HAP-1 (cell line): ENCODE results near the gene SMPD3.

Experiments
- DNase-seq, 2 experiments: peaks; one replicate each; pipeline ENCODE4 v3.0.0-alpha.2; 2016 to 2020; ENCODE audit warnings: low spot score in 2 of 2
- H3K27me3 ChIP-seq: fragments of 250-450 bp; sonication (Bioruptor Pico); 2 replicates; pipeline ENCODE4 v1.5.1; 2020; ENCODE audit warnings: low read depth, mild to moderate bottlenecking, moderate library complexity
- H3K36me3 ChIP-seq: fragments of 250-450 bp; sonication (Bioruptor Pico); replicated peaks from 2 replicates; pipeline ENCODE4 v1.5.1; 2020; ENCODE audit warnings: mild to moderate bottlenecking
- H3K4me1 ChIP-seq: fragments of 250-450 bp; sonication (Bioruptor Pico); 2 replicates; pipeline ENCODE4 v1.5.1; 2020; ENCODE audit warnings: mild to moderate bottlenecking
- H3K4me3 ChIP-seq: fragments of 250-450 bp; sonication (Bioruptor Pico); 2 replicates; pipeline ENCODE4 v1.5.1; 2020; ENCODE audit warnings: mild to moderate bottlenecking, moderate library complexity
- H3K9me3 ChIP-seq: fragments of 250-450 bp; sonication (Bioruptor Pico); 2 replicates; pipeline ENCODE4 v1.5.1; 2020; ENCODE audit warnings: mild to moderate bottlenecking, moderate library complexity
- in situ Hi-C: fragments of 300-500 bp; cut with MboI; formaldehyde crosslinking; loops from 3 replicates; pipeline ENCODE4 v1.14.3; 2020; ENCODE audit warnings: low sequenced_read_pairs, inconsistent platforms, mixed read lengths

Gene SMPD3

DNA sequence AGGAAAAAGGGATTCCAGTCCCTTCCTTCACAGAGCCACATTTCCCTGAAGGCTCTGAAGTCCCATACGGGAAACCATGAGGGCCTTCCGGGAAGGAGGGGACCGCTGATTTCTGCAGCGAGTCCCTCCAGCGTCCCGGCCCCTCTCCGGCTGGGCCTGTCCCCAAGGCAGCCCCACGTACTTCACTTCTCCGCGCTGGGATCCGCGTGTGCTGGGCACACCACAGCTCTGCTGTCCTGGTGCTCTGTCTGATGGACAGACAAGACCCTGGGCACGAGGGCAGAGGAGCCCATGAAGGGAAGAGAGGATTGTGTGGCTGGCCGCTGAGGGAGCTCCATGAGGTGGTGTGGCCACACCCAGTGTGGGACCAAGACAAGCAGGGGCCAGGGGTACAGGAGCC, 80.4 kb downstream of the SMPD3 start:
- no peak overlapping the region for H3K4me3 ChIP-seq
- H3K36me3 ChIP-seq = no peaks in the 10 kb centered on the region
- DNase-seq = no peak
- in situ Hi-C loops = no loop called here
- no peaks in the 10 kb centered on the region for H3K9me3 ChIP-seq
- H3K4me1 ChIP-seq = no peaks in the 10 kb centered on the region
- H3K27me3 ChIP-seq = no peaks in the 10 kb centered on the region

DNA sequence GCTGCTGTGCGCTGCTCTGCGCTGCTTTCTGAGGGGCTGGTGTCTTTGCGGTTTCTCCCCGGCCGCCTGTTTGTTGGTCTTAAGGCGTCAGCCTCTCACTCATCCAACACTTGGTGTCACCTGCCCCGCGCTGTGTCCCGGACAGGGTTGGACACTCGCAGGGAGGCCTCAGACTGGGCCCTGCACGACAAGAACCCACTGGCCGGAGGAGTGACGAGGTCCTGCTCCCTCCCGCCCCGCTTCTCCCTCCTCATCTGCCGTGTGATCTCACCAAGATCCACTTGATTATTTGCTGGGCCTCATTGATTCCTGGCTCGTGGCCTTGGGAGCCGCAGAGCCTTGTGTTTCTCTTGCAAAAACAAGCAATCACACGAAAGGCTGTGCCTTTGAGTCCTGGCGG, 80.9 kb downstream of the SMPD3 start:
- H3K36me3 ChIP-seq = no peaks in the 10 kb centered on the region
- no peak for DNase-seq
- H3K4me1 ChIP-seq = no peaks in the 10 kb centered on the region
- H3K4me3 ChIP-seq = no peak overlapping the region
- in situ Hi-C loops = no loop called here
- no peaks in the 10 kb centered on the region for H3K27me3 ChIP-seq
- H3K9me3 ChIP-seq = no peaks in the 10 kb centered on the region

DNA sequence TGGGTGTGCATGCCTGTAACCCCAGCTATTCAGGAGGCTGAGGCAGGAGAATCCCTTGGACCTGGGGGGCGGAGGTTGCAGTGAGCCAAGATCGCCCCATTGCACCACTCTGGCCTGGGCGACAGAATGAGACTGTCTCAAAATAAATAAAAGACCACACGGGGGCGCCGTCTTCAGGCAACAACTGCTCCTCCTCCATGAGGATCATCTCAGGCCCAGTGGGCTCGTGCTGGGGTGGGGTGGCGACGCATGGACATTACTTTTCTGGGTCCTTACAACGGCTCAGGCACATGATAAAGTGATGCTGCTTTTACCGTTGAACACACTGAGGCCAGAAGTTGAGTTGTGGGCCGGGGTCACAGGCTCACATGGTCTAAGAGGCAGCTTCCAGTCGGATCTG, 81.3 kb downstream of the SMPD3 start:
- in situ Hi-C loops = no loop called here
- peak; percentile 12 to 80 for DNase-seq
- H3K9me3 ChIP-seq = no peaks in the 10 kb centered on the region
- H3K4me1 ChIP-seq = no peaks in the 10 kb centered on the region
- no peak overlapping the region for H3K4me3 ChIP-seq
- H3K36me3 ChIP-seq = no peaks in the 10 kb centered on the region
- no peaks in the 10 kb centered on the region for H3K27me3 ChIP-seq

DNA sequence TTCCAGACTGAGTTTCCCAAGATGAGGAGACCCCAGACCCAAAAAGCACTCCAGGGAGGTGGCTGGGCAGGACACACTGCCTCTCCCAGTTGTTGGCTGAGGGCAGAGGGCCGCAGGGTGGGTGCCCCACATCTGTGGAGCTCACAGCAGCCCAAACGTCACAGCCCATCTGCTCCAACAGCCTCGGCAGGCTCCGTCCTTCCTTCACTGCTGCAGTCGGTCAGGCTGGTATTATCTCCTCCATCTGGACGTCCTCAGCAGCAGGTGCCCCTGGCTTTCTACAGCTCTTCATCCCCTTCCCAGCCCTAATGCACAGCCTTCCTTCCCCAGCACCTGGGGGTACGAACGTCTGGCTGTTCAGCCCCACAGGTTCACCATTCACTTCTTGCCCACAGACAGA, 82.2 kb downstream of the SMPD3 start:
- in situ Hi-C loops = no loop called here
- H3K9me3 ChIP-seq = no peaks in the 10 kb centered on the region
- no peaks in the 10 kb centered on the region for H3K36me3 ChIP-seq
- no peaks in the 10 kb centered on the region for H3K4me1 ChIP-seq
- H3K27me3 ChIP-seq = no peaks in the 10 kb centered on the region
- no peak overlapping the region for H3K4me3 ChIP-seq
- DNase-seq = no peak

DNA sequence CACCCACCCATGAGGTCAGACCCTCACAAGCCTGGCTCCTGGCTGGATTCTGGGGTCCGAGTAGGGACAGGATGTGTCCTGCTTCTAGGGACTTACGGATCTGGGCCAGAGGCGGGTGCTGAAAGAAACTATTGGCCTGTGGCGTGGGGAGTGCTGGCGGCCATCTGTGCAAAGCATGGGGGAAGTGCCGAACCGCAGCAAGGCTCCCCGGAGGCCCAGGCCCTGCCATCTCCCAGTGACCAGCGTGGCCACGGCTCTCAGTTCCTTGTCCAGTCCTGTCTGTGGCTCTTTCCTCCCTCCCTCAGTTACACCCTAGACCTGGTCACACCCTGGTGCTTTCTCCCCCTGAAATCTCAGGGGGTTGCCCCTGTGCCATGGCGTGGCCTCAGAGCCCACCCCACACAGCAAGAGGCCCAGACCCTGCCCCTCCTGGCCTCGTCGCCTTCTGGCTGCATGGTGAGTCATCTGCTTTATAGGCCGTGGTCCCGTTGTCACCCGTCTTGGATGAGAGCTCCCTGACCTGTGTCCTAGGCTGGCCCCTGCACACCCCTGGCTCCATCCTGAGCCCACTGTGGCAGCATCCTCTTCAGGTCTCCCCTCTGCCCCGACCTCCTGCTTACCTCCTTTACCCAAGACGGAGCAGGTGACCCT, 83.0 kb downstream of the SMPD3 start:
- Histone ChIP-seq H3K4me1 (no peaks in the 10 kb centered on the region), H3K4me3 (no peak overlapping the region)

DNA sequence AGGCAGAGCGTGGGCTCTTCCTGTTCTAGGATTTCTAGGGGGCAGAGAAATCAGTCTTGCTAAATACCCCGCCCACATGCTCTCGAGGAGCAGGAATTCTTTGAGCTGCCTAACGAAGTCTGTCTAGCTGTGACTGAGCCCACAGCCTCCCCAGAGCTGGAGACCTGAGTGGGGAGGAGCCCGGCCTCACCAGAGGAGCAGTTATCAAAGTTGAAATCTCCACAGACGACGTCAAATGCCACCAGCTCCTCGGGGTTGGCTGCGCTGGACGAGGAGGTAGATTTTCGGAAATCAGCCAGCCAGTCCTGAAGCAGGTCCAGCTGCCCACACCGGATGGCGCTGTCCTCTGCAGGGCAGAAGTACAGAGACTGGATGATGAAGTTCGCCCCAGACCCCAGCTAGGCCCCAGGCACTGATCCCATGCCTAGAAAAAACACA, 83.7 kb downstream of the SMPD3 start:
- Histone ChIP-seq H3K9me3 (no peaks in the 10 kb centered on the region), H3K36me3 (no peaks in the 10 kb centered on the region), H3K4me1 (no peaks in the 10 kb centered on the region), H3K27me3 (no peaks in the 10 kb centered on the region), H3K4me3 (no peak overlapping the region)
- in situ Hi-C loops = no loop called here
- DNase-seq = no peak

More for the DNA sequence above, 83.0 kb downstream of the SMPD3 start:
- Histone ChIP-seq H3K9me3 (no peaks in the 10 kb centered on the region), H3K36me3 (no peaks in the 10 kb centered on the region), H3K27me3 (no peaks in the 10 kb centered on the region)
- no peak for DNase-seq
- in situ Hi-C loops = no loop called here

DNA sequence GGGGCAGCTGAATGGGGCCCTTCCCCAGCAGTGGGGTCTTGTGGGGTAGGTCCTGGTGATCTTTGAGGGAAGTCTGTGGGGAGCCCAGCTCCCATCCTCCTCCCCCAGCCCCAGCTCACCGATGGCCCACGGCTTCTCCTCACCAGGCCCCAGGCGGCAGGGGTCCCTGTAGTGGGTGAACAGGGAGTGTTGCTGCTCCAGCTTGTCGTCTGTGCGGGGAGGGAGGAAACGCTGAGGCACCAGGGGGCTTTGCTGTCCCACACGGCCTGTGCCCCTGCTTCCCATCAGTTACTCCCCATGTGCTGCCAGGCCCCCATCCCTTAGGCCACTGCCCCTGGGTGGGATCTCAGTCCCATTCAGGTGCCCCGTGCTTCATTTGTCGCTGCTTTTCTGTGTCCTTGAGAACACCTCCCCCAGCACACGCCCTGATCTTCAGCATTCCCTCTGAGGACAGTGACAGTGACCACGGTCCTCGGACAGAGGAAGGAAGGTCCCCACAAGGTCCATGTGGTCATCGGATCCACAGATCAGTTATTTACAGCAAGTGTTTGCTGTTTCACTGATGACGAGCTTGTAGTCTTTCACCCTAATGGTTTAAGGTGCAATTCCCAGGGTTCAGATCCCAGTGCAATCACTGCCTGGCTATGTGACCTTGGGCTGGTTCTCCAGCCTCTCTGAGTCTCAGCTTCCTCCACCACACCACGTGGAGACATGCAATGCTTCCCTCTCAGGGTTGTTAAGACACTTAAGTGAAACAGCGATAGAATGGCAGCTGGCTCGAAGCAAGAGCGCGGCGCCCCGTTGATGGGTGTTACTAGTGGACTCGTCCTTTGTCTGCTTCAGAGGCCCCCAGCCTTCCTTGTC, 84.4 kb downstream of the SMPD3 start:
- no peaks in the 10 kb centered on the region for H3K27me3 ChIP-seq
- no peaks in the 10 kb centered on the region for H3K36me3 ChIP-seq
- no peaks in the 10 kb centered on the region for H3K9me3 ChIP-seq
- in situ Hi-C loops = no loop called here
- no peaks in the 10 kb centered on the region for H3K4me1 ChIP-seq
- no peak overlapping the region for H3K4me3 ChIP-seq
- DNase-seq = no peak

DNA sequence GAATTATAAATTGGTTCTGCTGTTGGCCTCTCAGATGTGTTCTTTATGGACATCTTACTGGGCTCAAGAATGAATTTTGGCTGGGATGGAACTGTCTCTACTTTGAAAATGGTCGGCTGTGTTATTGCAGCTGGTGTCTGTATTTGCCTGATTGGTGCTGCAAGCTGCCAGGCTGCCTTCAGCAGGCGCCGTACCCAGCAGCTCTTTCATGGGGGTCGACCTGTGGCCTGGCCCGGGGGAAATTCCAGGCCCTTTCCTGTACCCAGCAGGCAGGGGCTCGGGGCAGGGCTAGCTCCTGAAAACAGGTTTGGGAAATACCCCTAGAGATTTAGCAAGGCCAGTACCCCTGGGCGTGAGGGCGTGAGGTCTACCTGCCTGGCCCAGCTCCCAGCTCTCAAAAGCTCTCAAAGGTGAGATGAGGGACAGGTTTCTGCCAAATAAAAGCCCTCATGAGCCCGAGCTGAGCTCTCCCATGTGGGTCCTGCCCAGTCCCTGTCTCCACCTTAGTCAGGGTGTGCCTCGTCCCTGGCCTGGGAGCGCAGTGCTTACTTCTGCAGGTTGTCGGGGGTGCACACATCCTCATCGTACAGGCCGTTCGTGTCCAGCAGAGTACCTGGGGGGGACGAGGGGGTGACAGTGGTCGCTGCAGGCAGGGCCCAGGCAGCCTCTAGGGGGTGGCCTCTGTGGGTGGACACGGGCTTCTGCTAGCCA, 85.2 kb downstream of the SMPD3 start:
- in situ Hi-C loops = no loop called here
- Histone ChIP-seq H3K36me3 (no peaks in the 10 kb centered on the region; the same call in 1 of the 2 replicates), H3K4me3 (no peak overlapping the region), H3K27me3 (no peaks in the 10 kb centered on the region), H3K9me3 (no peaks in the 10 kb centered on the region), H3K4me1 (no peaks in the 10 kb centered on the region)
- no peak for DNase-seq

DNA sequence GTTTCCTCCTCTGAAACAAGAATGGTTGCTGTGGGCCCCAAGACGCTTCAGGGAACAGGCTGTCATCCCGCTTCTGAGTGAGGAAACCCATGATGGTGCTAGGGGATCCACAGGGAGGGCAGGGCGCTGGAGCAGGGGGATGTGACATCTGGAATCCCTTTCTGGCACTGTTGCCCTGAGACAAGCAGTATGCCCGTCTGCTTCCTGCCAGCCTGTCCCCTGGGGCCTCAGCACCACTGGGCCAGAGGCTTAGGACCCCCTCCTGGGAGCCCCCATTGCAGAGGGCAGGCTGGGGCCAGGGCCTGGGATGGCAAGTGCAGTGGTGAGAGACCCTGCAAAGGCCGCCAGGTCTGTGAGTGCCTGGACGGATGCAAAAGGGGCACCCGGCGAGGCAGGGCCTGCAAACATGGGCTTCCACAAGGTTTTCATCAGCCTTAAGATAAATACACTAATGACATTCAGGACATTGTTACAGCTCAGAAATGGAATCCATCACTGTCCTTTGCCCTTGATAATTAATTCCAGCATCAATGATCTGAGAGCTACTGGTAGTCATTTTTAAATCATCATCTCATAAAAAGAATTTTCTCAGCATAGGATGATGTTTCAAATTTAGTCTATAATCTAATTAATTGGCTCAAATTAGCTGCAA, 85.9 kb downstream of the SMPD3 start:
- in situ Hi-C loops = no loop called here
- Histone ChIP-seq H3K27me3 (no peaks in the 10 kb centered on the region), H3K36me3 (peaks cover under 1% of the 10 kb centered on the region), H3K4me1 (no peaks in the 10 kb centered on the region), H3K4me3 (no peak overlapping the region), H3K9me3 (no peaks in the 10 kb centered on the region)
- no peak for DNase-seq

DNA sequence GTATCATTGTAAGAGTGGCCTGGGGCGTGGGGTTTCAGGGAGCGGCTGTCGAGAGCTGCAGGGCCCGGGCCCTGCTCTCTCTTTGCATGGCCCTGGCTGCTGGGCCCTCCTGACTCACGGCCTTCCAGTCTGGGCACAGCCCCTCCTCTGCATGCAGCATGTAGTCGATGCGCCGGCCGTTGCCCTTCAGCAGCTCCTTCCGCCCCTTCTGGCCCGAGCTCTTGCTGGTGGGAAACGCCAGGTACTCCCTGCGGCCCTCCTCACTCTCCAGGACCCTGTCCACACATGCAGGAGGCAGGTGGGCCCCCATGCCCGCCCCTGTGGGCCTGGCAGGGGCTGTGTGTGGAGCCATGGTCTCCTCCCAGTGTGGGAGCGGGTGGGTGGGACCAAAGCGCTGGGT, 86.8 kb downstream of the SMPD3 start:
- in situ Hi-C loops = no loop called here
- Histone ChIP-seq H3K27me3 (no peaks in the 10 kb centered on the region), H3K36me3 (peaks cover 9% of the 10 kb centered on the region), H3K4me3 (no peak overlapping the region), H3K4me1 (no peaks in the 10 kb centered on the region), H3K9me3 (no peaks in the 10 kb centered on the region)
- no peak for DNase-seq

DNA sequence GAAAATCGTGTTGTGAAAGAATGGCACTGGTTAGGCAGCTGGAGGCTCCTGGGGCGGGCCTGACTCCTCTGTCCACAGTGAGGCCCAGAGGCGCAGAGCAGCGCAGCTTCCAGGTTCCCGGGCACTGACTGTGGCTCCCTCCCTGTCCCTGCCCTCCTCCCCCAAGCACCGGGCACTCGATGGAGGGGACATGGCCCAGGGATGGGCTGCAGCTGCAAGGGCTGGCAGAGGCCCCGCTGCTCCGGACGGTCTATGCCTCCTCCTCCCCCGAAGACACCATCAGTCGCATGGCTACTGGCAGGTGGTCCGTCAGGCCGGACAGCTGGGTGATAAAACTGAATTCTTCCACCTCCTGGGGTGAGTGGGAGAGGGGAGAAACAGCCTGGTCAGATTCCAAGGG, 87.4 kb downstream of the SMPD3 start:
- no peak for DNase-seq
- Histone ChIP-seq H3K27me3 (no peaks in the 10 kb centered on the region), H3K9me3 (no peaks in the 10 kb centered on the region), H3K36me3 (peaks cover 15% of the 10 kb centered on the region), H3K4me3 (no peak overlapping the region), H3K4me1 (no peaks in the 10 kb centered on the region)
- in situ Hi-C loops = no loop called here

DNA sequence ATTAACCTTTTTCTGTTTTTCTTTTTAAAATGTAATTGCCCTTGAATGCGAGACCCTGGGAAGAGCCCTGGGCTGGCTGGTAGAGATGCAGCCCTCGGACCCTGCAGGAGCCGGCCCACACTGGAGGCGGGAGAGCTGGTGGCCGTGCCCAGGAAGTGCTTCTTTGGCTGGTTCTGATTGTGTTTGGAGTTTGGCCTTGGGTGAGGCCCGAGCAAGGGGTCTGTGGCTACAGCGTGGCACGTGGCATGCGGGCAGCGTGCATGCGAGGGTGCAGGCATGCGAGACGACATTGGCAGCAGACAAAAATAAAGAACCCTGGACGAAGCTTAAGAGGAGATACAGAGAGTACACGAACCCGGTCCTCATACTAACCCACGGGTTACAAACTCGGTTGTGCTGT, 87.8 kb downstream of the SMPD3 start:
- Histone ChIP-seq H3K9me3 (no peaks in the 10 kb centered on the region), H3K36me3 (peaks cover 17% of the 10 kb centered on the region), H3K4me3 (no peak overlapping the region), H3K4me1 (no peaks in the 10 kb centered on the region), H3K27me3 (no peaks in the 10 kb centered on the region)
- in situ Hi-C loops = no loop called here
- DNase-seq = no peak

DNA sequence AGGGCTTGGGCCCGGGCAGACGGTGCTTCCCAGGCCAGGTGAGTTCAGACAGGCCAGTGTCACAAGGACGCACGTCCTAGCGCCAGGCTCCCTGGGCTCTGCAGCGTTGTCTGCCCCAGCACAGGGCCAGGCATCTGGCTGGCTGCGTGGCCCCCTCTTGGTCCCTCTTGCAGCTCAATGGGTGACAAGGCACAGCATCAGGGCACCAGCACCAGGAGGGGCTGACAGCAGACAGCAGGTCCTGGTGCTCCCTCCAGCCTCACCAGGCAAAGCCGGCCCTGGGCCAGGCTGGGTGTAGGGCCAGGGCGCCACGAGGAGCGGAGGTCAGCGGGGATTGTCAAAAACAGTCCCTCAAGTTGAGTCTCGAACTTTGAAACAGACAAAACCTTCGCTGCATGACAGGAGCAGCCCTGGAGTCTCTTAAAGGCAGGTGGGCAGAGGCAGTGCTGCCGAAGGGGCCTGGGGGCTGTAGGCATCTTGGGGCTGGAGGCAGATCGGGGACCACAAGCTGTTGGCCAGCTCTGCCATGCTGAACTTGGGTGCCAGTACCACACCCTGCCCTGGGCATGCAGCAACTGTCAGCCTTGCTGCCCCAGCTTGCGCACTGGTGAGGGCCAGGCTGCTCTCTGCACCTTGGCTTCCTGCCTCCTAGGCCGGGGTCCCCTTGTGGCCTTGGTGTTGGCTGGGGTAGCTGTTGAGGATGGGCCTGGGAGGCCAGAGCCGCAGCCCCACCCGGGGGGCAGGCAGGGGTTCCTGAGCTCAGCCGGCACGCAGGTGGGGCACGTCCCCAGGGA, 88.7 kb downstream of the SMPD3 start:
- in situ Hi-C loops = no loop called here
- DNase-seq = no peak

More for the DNA sequence above, 88.7 kb downstream of the SMPD3 start:
- Histone ChIP-seq H3K4me3 (no peak overlapping the region), H3K36me3 (peaks cover 22% of the 10 kb centered on the region), H3K4me1 (no peaks in the 10 kb centered on the region), H3K9me3 (no peaks in the 10 kb centered on the region), H3K27me3 (no peaks in the 10 kb centered on the region)
